NCI-H526 (cell line): ENCODE results near the gene PDXP.

Experiments
- DNase-seq, 2 experiments: peaks; one replicate each; lab custom pipeline; 2025; lab: John Stamatoyannopoulos, UW

The PDXP gene

DNA sequence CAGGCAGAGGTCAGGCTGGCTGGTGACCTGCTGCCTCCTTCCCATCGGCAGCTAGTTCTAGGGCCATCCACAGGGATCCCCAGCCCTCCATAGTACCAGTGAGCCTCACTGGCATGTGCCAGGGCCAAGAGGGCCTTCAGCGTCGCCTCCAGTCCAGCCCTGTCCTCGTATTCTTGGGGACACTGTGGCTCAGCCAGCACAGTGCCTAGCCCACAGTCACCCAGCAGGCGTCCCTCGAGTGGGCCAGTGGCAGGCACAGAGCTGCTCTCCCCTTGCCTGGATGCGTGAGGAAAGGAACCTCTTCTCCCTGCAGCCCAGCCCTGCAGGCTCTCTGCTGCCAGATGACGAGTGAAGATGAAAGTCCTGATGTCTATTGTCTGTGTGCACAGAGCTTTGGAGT, 29.7 kb upstream of the PDXP start:
- DNase-seq: no peak

DNA sequence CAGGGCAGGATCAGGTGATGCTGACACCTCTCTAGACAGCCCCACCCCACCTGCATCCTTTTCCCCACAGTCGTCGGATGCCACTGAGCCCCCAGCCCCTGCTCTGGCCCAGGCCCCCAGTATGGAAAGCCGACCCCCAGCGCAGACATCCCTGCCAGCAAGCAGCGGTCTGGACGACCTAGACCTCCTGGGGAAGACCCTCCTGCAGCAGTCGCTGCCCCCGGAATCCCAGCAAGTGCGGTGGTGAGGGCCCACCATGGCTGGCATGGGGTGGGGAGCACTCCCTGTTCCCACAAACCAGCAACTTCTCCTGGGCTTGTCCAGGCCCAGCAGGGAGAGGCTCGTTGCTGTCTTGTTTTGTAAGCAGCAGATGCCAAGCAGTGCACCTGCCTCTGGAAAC, 28.6 kb upstream of the PDXP start:
- DNase-seq: no peak

DNA sequence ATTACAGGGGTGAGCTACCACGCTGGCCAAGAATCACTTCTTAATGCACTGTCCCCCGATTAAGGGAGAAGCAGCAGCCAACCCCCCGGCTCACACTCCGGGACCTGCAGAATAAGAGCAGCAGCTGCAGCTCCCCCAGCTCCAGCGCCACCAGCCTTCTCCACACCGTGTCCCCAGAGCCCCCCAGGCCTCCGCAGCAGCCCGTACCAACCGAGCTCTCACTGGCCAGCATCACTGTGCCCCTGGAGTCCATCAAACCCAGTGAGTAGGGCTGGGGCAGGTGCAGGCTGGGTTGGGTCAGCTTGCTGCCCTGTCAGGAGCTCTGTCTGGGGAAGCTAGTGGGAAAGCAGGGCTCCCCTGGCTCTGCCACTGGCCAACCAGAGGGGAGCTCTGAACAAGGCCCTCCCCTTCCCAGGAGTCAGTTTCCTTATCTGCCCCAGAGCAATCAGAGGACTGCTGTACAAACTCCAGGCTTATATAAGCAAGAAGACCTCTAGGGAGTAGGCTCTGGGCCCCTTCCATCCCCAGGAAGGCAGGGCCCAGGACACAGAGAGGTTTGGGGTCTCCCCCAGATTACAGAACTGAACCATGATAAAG, 27.6 kb upstream of the PDXP start:
- no peak for DNase-seq

DNA sequence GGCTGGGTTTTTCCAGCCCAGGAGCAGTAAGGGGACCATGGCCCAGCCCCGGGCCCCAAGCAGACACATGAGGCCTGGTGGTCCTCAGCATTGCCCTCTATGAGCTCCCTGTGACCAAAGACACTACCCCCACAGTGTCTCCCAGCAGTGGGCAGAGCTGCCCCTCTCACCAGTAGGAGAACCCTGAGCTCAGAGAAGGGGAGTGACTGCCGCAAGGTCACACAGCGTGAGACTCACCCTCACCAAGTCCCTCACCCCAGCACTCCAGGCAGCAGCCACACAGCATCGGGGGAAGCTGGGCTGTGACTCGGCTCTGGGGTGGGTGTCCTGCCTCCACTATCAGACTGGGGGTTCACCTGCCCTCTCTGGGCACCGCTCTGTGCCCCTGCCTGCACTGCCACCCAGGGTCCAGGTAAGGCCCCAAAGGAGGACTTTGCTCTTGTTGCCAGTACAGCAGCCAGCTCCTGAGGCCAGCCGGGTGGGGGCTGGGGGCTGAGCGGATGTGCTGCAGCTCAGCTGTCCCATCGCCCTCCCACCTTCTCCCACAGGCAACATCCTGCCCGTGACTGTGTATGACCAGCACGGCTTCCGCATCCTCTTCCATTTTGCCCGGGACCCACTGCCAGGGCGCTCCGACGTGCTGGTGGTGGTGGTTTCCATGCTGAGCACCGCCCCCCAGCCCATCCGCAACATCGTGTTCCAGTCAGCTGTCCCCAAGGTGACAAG, 26.9 kb upstream of the PDXP start:
- no peak for DNase-seq

DNA sequence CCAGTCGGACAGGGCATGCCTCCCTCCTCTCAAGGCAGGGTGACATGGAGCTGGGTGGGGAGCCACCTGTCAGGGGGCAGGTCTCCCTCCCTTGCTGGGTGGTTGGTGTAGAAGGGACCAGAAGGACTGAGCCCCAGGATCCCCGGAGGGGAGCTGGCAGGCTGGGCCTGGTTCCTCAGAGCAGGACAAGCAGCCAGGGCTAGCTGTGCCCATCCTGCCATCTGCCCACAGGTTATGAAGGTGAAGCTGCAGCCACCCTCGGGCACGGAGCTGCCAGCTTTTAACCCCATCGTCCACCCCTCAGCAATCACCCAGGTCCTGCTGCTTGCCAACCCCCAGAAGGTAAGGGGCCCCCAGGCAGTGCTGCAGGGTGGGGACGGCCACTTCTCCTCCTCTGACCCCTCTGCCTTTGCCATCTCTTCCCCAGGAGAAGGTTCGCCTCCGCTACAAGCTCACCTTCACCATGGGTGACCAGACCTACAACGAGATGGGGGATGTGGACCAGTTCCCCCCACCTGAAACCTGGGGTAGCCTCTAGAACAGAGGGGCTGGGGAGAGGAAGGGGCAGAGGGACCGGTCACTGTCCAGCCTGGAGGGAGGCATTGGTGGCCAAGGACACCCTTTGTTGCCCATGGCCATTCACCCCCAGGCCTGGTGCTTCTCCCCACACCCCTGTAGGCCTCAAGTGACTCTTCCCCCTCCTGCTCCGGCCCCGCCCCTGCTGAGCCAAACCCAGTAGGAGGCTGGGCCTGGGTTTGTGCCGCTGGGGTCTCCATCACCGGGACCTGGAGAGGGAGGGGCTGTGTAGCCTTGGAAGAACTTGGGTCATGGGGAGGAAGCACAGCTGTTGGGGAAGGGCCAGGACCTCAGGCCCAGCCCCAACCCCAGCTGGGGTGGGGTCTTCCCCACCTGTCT, 26.1 kb upstream of the PDXP start:
- DNase-seq: no peak

DNA sequence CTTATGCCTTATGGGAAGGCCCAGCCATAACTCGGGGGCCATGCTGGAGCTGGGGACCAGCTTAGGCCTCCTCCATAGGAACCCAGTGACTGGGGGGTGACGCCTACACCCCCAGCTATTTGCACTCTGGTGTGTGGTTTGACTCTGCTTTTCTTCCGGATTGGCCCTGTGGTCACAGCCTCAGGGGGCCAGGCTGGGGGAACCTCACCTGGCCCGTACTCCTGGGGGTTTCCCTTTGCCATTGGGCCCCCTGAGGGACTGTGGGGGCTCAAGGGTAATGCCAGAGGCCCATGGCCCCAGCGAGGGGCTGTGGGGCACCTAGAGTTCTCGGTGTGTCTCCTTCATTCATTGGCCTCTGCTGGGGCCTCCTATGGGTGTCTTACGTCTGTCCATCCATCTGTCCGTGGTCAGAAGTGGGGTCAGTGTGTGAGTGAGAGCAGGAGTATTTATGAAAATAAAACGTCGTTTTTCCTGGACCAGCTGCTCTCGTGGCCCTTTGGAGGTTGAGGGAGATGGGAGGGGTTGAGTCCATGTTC, 25.4 kb upstream of the PDXP start:
- no peak for DNase-seq

DNA sequence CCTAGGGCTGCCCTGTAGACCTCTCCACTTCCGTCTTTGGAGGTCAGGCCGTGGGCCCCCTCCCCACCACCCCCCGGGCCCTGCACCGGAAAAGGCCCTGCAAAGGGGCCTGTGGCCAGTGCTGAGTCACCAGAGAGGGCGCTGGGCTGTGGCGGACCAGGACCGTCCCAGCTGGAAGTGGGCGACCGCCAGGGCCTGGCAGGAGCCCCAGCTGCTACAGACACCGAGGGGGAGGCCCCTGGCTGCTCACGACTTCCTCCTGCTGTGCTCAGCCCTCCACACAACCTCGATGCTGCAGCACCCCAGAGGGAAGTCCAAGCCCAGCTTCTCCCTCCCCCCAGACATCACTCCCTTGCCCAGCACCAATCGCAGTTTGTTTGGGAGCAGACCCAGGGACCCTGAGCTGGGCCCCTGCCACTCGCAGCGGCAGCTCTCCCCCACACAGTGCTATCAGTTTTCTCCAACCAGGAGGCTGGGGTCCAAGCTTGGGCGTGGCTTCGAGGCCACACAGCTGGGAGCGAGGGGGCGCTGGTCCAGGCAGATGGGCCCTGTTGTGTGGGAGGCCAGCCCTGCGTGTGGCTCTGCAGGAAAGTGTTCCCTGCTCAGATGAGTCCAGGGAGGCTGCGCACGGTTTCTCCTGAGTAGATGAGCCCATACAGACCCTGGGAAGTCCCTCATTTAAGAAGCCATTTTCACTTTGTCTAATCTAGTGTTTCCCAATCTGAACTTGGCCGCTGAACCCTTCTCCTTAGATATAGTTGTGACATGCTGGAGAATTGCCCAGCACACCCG, 24.7 kb upstream of the PDXP start:
- DNase-seq: no peak

DNA sequence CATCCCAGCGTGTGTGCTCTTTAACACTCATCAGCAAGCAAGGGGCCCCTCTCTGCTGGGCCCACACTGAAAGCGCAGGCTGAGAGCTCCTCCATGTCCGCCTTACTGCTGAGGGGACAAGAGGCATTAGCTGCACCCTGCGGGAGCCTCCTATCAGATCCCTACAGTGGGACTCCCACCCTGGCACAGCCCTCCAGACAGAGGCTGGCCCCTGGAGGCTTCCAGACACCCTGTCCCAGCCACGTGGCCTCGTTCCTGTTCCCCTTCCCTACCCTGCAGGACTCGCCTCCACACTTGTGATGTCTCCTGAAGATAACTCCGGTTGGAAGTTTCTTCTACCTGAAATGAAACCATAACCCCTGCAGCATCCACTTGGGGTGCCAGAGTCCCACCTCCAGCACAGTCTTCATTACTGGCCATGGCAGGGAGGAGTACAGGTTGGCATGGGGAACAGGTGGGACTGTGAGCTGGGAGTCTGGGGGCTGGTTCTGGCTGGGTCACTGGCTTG, 24.1 kb upstream of the PDXP start:
- no peak for DNase-seq

DNA sequence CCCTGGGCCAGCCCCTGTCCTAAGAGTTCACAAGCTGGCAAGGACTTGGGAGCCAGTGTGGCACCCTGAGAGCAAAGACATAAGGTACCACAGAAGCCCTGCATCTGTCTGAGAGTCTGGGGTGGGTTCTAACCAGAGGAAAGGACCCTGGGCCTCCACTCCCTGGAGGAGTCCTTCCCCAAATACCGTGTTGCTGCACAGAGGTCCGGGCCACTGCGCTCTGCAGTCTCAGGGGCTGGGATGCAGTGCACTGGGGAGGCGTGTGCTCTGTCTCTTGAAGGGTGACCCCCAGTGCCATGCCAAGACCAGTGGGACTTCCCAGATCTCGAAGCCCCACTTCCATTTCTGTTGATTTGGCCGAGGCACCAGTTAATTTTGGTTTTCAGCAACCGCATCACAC, 23.4 kb upstream of the PDXP start:
- no peak for DNase-seq

DNA sequence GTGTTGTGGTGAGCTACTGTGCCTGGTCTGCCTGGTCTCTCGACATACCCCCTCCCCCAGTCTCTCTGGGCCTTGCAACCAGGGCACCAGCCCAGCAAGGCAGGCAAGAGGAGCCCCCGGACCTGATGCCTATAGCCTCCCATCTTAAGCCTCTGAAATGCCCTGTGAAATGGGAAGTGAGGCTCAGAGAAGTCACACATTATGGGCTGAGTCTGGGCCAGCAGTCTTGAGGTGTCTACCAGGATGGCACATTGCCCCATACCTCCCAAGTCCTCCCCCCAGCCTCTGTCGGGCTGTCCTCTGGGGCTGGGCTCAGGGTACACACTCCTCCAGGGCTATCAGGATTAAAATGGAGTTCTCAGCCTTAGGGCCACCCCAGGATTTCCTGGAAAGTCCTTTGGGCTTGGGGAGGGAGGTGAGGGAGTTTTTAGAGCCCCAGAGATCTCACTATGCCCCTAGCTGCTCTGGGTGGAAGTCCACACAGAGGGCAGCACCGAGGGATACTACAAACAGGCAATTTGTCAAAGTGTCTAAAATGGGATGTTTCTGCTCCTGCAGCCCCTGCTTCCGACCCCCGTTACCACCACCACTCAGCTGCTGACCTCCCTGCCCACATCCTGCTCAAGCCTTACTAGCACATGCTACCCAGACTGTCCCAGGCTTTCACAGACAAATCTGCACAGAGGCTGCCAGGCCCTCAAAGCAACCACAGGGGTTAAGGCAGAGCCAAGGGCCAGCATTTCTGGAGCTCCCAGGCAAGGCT, 22.2 kb upstream of the PDXP start:
- no peak for DNase-seq

DNA sequence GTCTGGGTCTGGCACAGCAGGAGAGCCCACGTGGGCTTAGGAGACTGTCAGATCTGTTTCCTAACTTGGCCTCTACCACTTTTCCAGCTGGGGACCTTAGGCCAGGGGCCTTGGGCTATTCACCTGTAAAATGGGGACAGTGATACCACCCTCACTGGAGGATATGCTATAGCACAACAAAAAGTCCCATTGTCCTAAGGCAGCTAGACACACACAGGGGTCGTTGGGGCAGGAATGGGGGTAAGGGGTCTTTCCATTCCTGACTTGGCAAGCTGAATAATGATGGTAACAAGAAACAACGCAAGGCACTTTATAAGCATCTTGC, 21.6 kb upstream of the PDXP start:
- no peak for DNase-seq

DNA sequence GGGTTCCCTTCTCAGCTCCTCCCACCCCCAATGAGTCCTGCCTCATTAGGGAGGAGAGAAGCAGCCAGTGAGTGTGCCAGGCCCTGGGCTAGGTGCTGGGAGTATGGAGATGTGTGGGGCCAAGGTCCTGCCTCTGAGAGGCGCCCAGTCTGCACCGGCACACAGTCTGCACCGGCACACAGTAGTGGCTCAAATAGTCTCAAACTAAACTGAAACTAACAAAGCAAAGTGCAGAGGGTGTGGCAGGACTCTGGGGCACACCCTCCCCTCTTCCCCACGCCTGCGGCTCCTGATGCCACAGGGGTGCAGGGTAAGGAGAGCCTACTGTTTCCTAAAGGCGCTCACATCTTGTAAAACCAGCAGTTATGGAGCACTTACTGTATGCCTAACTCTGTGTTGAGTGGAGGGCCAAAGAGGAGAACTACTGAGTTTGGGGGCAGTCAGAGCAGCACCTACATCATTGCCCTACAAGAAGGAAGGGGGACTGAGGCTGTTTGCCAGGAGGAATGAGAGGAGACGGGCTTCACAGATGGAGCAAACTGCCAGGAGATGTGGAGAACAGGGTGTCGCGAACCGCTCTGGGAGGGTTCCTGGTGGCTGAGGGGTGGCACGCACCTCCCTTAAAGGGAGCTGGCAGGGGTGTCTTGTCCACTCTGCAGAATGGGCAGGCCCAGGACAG, 20.0 kb upstream of the PDXP start:
- DNase-seq: peak in 1 of 2 experiments; percentile 19

DNA sequence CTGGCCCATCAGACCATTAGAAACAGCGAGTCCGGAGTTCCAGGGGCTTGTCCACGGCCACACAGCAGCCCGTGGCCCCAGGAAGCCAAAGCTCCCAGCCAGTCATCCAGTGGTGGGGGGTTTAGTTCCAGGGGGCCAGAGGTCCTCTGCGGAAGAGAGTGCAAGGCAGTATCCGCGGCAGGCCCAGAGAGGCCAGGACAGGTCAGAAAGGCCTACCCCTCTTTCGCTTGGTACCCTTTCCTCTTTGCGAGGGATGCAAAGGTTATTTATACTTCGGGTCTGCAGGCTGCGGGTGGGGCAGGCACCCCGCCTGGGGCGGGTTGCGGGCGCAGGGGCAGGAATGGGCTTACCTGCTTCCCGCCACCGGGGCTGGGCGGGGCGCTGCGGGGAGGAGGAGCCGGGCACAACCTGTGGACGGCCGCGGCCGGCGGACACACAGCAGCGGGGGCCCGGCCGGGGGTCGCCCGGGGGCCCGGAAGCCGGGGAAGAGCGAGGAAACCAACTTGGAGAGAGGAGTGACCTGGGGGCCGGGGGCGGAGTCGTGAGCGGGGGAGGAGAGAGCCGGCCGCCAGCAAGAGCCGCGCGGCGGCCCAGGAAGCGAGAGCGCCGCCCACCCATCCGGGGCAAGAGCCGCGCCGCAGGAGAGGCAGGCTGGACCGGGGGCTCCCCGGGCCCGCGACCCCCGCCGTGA, 19.3 kb upstream of the PDXP start, which contains the start of gene SH3BP1:
SH3BP1 (plus strand) TSS at position 600 of the 691 bp plus-strand sequence. CDS start 119 bp downstream, outside the sequence.
- peak in 1 of 2 experiments; percentile 55 for DNase-seq

DNA sequence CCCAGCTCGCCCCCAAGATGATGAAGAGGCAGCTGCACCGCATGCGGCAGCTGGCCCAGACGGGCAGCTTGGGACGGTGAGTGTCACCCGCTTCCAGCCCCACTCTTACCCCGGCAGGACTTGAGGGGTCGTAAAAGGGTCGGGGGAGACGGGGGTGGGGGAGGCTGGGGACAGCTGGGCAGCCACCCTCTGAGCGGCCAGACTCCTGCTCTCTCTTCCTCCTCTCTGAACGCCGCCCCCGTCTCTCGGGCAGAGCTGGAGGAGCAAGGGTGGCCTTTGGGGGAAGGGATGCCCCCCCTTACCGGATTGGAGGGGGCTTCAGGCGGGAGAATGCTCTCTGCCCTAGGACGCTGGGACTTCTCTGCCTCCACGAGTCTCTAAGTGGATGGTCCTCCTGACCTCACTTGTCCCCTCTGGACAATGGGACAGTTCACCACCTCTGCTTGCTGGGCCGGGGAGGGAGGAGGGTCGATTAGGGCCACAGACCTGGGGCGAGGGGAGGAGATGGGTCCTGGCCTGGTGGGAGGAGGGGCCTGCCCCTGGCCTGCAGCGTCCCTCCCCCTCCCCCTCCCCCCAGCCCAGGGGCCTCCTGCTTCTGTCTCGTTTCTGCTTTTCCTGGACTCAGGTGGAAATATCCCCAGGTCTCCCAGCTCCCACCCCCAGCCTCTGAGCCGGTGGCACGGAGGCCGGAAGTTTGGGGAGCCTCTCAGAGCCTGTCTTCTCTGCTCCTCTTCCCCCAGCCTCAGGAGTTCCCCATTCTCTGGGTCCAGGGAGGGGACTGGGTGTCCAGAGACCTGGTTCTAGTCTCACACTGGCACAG, 18.5 kb upstream of the PDXP start:
- peak in 1 of 2 experiments; percentile 20 for DNase-seq

DNA sequence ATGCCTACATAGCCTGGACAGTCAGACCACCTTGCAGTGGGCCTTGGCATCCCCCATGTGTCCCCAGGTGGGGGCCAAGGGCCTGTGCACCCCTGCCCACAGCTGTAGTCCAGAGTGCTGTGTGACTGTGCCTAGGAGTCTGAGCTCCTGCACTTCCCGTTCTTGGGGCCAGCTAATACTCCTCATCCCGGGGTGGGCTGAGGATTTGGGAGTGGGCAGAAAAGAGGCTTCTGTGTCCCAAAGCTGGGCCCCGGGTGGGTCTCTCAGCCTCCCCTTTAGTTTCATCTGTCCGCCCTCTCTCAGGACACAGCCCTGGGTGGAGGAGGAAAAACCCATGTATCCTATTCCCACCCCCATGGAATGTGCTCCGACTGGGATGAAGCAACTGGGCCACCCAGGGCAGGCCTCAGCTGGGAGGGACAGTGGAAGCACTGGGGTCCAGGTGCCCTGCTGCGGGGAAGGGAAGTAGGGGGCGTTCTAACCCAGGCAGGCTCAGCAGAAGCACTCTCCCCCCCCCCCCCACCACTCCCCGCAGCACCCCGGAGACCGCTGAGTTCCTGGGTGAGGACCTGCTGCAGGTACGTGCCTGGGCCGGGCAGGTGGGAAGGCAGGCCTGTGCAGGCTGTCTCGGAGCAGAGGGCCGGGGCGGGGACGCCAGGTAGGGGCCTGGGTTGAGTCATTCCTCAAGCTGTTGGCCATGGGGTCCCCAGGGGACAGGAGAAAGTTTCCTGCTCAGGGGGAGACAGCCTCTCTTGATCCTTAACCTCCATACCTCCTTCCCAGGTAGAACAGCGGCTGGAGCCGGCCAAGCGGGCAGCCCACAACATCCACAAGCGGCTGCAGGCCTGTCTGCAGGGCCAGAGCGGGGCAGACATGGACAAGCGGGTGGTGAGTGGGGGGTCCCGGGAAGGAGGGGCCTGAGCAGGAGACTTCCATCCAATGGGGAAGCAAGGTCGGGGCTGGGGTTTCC, 17.6 kb upstream of the PDXP start:
- DNase-seq: no peak

DNA sequence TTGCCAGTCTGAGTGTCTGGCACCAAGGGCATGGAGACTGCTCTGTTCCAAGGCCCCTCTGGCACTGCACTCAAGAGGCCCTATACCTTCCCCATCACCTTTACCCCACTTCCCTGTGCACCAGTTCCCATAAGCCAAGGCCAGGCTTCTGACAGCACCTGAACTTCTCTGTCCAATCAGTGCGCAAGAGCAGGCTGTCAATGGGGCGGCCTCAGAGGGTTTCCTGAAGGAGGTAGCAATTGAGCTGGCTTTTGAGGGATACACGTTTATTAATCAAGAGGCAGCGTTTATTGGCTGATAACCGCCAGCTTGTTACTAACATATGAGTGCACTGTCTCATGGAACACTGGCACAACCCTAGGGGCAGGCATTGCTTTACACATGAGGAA, 17.0 kb upstream of the PDXP start:
- no peak for DNase-seq

DNA sequence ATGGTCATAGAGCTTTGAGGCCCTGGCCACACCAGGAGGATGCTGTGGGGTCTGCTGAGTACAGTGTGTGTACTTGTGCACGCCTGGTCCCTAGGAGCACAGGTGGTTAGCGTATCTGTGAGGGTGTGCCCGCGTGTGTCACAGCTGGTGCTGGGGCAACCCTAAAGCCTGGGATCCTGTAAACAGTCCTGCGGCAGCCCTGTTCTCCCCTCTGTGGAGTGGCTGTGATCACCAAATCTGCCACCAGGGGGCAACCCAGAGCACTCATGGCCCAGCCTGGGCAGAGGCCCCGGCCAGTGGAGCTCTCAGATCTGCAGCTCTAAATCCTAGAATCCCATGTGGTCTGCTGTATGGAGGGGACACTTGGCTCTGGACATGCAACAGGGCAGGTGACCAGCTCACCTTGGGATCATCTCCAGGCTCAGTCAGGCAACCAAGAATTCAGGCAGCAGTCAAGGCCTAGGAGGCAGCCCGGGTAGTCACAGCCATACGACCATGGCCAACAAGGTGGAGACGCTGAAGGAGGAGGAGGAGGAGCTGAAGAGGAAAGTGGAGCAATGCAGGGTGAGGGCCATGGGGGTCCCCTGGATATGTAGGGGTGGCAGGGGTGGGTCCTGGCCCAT, 15.2 kb upstream of the PDXP start:
- peak in 1 of 2 experiments; percentile 71 for DNase-seq
